ENCODE results near the gene CNTN6. TPM values are rescaled to one million over a fixed set of nuclear protein-coding genes. Genes with fewer than 3 reads are reported as not detected.

The CNTN6 gene
- total RNA-seq, 4 donors from 2014 or later = not detected

GRCh38 chr3:1164101-1164500, 71.3 kb downstream of the CNTN6 start:
- intact Hi-C loops (cut with DNase I; ENCODE audit: low total_unique reads) = no loop called here
- Histone ChIP-seq H3K27me3 (no peaks in the 10 kb centered on the region), H3K27ac (no peak overlapping the region), H3K4me1 (no peaks in the 10 kb centered on the region), H3K4me3 (no peak overlapping the region), H3K9me3 (no peaks in the 10 kb centered on the region), H3K36me3 (no peaks in the 10 kb centered on the region)
- DNase-seq = no peak
- in situ Hi-C loops (cut with MboI; ENCODE audit: low pct_ligation_motif_present in 1 of 4, low pct_unique_long_range_greater_than_20kb in 1 of 4, low sequenced_read_pairs in 3 of 4) = no loop called here
- TF ChIP-seq POLR2A (IDR thresholded peaks at IDR 0.05) (no peak), CTCF (IDR thresholded peaks at IDR 0.05) (no peak), EP300 (IDR thresholded peaks at IDR 0.05; ENCODE audit: low read depth) (no peak)
- 81% methylated on average over 2 of the region's 2 CpGs; no CpG with 5 or more reads in 1 of the 2 donors for WGBS, 2 donors (ENCODE audit: low coverage in 1 of 2)

- no peak for TF ChIP-seq POLR2A (IDR thresholded peaks at IDR 0.05)
- TF ChIP-seq EP300 (IDR thresholded peaks at IDR 0.05; ENCODE audit: low read depth) = no peak
- TF ChIP-seq POLR2AphosphoS5 (IDR thresholded peaks at IDR 0.05) = no peak
- no peak for TF ChIP-seq CTCF (IDR thresholded peaks at IDR 0.05)
- in situ Hi-C loops (cut with MboI; ENCODE audit: low pct_ligation_motif_present in 1 of 4, low pct_unique_long_range_greater_than_20kb in 1 of 4, low sequenced_read_pairs in 3 of 4) (no loop called here), intact Hi-C loops (cut with DNase I; ENCODE audit: low total_unique reads) (no loop called here)
- Histone ChIP-seq H3K36me3 (no peaks in the 10 kb centered on the region), H3K4me1 (no peaks in the 10 kb centered on the region), H3K27ac (no peak overlapping the region), H3K4me3 (no peak overlapping the region), H3K27me3 (no peaks in the 10 kb centered on the region), H3K9me3 (no peaks in the 10 kb centered on the region)
- no peak for DNase-seq
- WGBS, 2 donors (ENCODE audit: low coverage in 1 of 2) = 59 to 70% methylated on average over 2 to 3 of the region's 3 CpGs
Observed at GRCh38 chr3:1171320-1171719, 78.5 kb downstream of the CNTN6 start.

- in situ Hi-C loops (cut with MboI; ENCODE audit: low pct_ligation_motif_present in 1 of 4, low pct_unique_long_range_greater_than_20kb in 1 of 4, low sequenced_read_pairs in 3 of 4) = no loop called here
- H3K4me1 ChIP-seq = no peaks in the 10 kb centered on the region
- no peak for DNase-seq
- H3K27me3 ChIP-seq = no peaks in the 10 kb centered on the region
- H3K27ac ChIP-seq = no peak overlapping the region
- H3K4me3 ChIP-seq = no peak overlapping the region
- WGBS, 2 donors (ENCODE audit: low coverage in 1 of 2) = 38% methylated on average over 2 of the region's 2 CpGs; no CpG with 5 or more reads in 1 of the 2 donors
- H3K36me3 ChIP-seq = no peaks in the 10 kb centered on the region
- intact Hi-C loops (cut with DNase I; ENCODE audit: low total_unique reads) = no loop called here
- TF ChIP-seq CTCF (IDR thresholded peaks at IDR 0.05) (no peak), POLR2A (IDR thresholded peaks at IDR 0.05) (no peak), POLR2AphosphoS5 (IDR thresholded peaks at IDR 0.05) (no peak), EP300 (IDR thresholded peaks at IDR 0.05; ENCODE audit: low read depth) (no peak)
- no peaks in the 10 kb centered on the region for H3K9me3 ChIP-seq
Observed at GRCh38 chr3:1172644-1173043, 79.8 kb downstream of the CNTN6 start.

- Histone ChIP-seq H3K4me3 (no peak overlapping the region), H3K4me1 (no peaks in the 10 kb centered on the region), H3K9me3 (no peaks in the 10 kb centered on the region), H3K27ac (no peak overlapping the region), H3K36me3 (no peaks in the 10 kb centered on the region), H3K27me3 (no peaks in the 10 kb centered on the region)
- DNase-seq = no peak
- intact Hi-C loops (cut with DNase I; ENCODE audit: low total_unique reads) (no loop called here), in situ Hi-C loops (cut with MboI; ENCODE audit: low pct_ligation_motif_present in 1 of 4, low pct_unique_long_range_greater_than_20kb in 1 of 4, low sequenced_read_pairs in 3 of 4) (no loop called here)
- TF ChIP-seq CTCF (IDR thresholded peaks at IDR 0.05) = no peak
- no peak for TF ChIP-seq EP300 (IDR thresholded peaks at IDR 0.05; ENCODE audit: low read depth)
- TF ChIP-seq POLR2AphosphoS5 (IDR thresholded peaks at IDR 0.05) = no peak
- no peak for TF ChIP-seq POLR2A (IDR thresholded peaks at IDR 0.05)
- 56 to 71% methylated on average over 6 of the region's 6 CpGs for WGBS, 2 donors (ENCODE audit: low coverage in 1 of 2)
Observed at GRCh38 chr3:1179146-1179545, 86.3 kb downstream of the CNTN6 start.

Measured in transverse colon (tissue), 4 donors.